Stimulated activated CD4-positive, alpha-beta T cell treated with anti-CD3 and anti-CD28 coated beads, TNF-alpha, amount 100 ng/mL, for 1 hour (primary cell): Measurements from ENCODE around the gene POLD2.

ENCODE experiments used
- DNase-seq, 3 donors: peaks; one replicate each; pipeline ENCODE4 v3.0.0-alpha.2; 2020; ENCODE audit warnings: low read depth in 3 of 3, low spot score in 1 of 3

Gene POLD2

GRCh38 chr7:44152971-44153947 is 29.9 kb upstream of the POLD2 start:
- DNase-seq = no peak

GRCh38 chr7:44151956-44152355 is 28.6 kb upstream of the POLD2 start:
- DNase-seq = no peak

- DNase-seq = no peak
Measured at GRCh38 chr7:44150966-44151941, 27.9 kb upstream of the POLD2 start.

- DNase-seq = no peak
Measured at GRCh38 chr7:44150466-44150832, 27.1 kb upstream of the POLD2 start.

- no peak for DNase-seq
Measured at GRCh38 chr7:44149571-44150465, 26.5 kb upstream of the POLD2 start.

- no peak for DNase-seq
Measured at GRCh38 chr7:44148961-44149536, 25.7 kb upstream of the POLD2 start.

GRCh38 chr7:44148166-44148565 is 24.8 kb upstream of the POLD2 start:
- no peak for DNase-seq

- no peak for DNase-seq
Measured at GRCh38 chr7:44147026-44147991, 24.0 kb upstream of the POLD2 start.

GRCh38 chr7:44145969-44146911 is 22.9 kb upstream of the POLD2 start:
- peak; percentile 6 to 55 (median 50) for DNase-seq

GRCh38 chr7:44145479-44145968 is 22.2 kb upstream of the POLD2 start:
- peak in 2 of 3 donors; percentile 29 to 48 for DNase-seq

- DNase-seq = no peak
Measured at GRCh38 chr7:44144968-44145478, 21.7 kb upstream of the POLD2 start.

- DNase-seq = no peak
Measured at GRCh38 chr7:44144426-44144967, 21.1 kb upstream of the POLD2 start.

- DNase-seq = no peak
Measured at GRCh38 chr7:44143646-44144250, 20.4 kb upstream of the POLD2 start.

GRCh38 chr7:44142028-44142427 is 18.7 kb upstream of the POLD2 start:
- DNase-seq = no peak

- DNase-seq = no peak
Measured at GRCh38 chr7:44141221-44141850, 18.0 kb upstream of the POLD2 start, which contains the start of gene MYL7. MYL7 (minus strand) TSS chr7:44141332; CDS start chr7:44141305, 27 bp downstream.

- no peak for DNase-seq
Measured at GRCh38 chr7:44140341-44140740, 17.0 kb upstream of the POLD2 start.
